Effector memory CD4-positive, alpha-beta T cell (primary cell): Measurements from ENCODE around the gene LYZL4.

Experiments
- DNase-seq, 3 donors: peaks; one replicate each; pipeline ENCODE4 v3.0.0-alpha.2; 2020
- H3K27ac ChIP-seq: 2 replicates; pipeline ENCODE4 v1.7.0; 2013; ENCODE audit warnings: mild to moderate bottlenecking, low read length, moderate library complexity; ENCODE audit not compliant: insufficient read depth, poor library complexity, severe bottlenecking
- H3K27me3 ChIP-seq: replicated peaks from 2 replicates; pipeline ENCODE4 v1.7.0; 2013; ENCODE audit warnings: mild to moderate bottlenecking, low read length; ENCODE audit not compliant: insufficient read depth, control insufficient read depth, poor library complexity, severe bottlenecking
- H3K36me3 ChIP-seq: 2 replicates; pipeline ENCODE4 v1.7.0; 2013; ENCODE audit warnings: mild to moderate bottlenecking, low read length, moderate library complexity; ENCODE audit not compliant: control insufficient read depth, insufficient read depth
- H3K4me1 ChIP-seq: 2 replicates; pipeline ENCODE4 v1.7.0; 2013; ENCODE audit warnings: low read length, mild to moderate bottlenecking; ENCODE audit not compliant: control insufficient read depth, insufficient read depth, poor library complexity, severe bottlenecking
- H3K4me3 ChIP-seq: 2 replicates; pipeline ENCODE4 v1.7.0; 2013; ENCODE audit warnings: low read length, low read depth, mild to moderate bottlenecking; ENCODE audit not compliant: insufficient read depth, poor library complexity, severe bottlenecking
- H3K9me3 ChIP-seq: 2 replicates; pipeline ENCODE4 v1.7.0; 2013; ENCODE audit warnings: mild to moderate bottlenecking, low read length, moderate library complexity; ENCODE audit not compliant: control insufficient read depth

LYZL4 gene

DNA sequence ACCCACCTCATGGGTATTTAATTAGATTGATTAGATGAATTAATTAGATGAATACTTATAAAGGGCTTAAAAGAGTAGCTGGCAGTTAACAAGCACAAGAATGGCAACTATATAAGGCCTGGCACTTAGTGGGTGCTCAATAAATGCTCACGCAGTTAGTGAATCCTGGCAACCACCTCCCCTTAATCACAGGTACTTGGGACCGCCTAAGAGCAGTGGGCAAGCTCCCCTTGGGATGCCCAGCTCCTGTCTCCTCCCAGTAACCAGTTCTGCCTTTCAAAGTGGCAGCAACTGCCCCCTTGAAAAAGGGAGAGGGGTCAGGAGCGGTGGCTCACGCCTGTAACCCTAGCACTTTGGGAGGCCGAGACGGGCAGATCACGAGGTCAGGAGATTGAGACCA, 4.6 kb downstream of the LYZL4 start:
- Histone ChIP-seq H3K9me3 (no peaks in the 10 kb centered on the region), H3K36me3 (no peaks in the 10 kb centered on the region), H3K4me1 (no peaks in the 10 kb centered on the region), H3K27ac (no peak overlapping the region), H3K4me3 (no peak overlapping the region), H3K27me3 (peaks cover 4% of the 10 kb centered on the region)
- no peak for DNase-seq

DNA sequence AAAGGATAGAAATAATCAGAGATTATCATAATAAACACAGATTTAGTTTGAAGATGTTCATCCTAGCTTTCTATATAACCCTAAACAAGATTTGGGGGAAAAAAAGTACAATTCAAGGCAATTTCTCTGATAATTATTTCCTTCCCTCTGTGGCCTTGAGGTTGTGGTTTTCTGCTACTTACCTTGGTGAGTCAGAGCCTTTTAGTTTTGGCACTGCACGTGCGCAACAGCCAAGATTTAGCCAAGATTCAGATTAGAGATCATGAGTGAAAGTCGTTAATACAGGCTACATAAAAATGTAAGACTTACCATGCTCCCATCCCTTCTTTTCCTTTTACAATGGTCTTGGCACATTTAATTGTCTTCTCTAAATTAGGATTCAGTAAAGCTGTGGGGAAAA, 6.7 kb downstream of the LYZL4 start:
- Histone ChIP-seq H3K27ac (no peak overlapping the region), H3K36me3 (no peaks in the 10 kb centered on the region), H3K9me3 (no peaks in the 10 kb centered on the region), H3K4me3 (no peak overlapping the region), H3K27me3 (no peaks in the 10 kb centered on the region), H3K4me1 (no peaks in the 10 kb centered on the region)
- DNase-seq, result no peak

DNA sequence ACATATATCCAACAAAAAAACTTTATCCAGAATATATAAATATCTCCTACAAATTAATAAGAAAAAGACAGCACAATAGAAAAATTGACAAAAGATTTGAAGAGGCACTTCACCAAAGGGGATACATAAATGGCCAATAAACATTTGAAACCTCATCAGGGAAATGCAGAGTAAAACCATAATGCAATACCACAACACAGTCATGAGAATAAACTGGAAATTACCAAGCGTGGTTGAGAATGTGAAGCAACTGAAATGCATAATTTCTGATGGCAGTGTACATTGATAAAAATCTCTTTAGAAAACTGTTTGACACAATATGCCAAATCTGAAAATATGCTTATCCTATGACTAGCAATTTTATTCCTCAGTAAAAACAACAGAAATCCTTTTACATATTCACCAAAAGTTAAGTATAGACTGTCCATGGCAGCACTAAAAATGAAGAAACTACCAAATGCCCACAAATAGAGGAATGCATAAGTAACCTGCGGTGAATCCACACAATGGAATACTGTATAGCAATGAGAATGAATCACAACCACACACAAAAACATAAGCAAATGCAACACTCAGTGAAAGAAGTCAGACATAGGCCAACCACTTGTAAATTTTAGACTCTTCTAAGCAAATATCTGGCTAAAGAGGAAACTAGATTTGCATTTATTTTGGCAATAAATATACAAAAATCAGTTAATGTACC, 7.9 kb downstream of the LYZL4 start:
- Histone ChIP-seq H3K4me1 (no peaks in the 10 kb centered on the region), H3K27me3 (no peaks in the 10 kb centered on the region), H3K36me3 (no peaks in the 10 kb centered on the region), H3K27ac (no peak overlapping the region), H3K9me3 (no peaks in the 10 kb centered on the region), H3K4me3 (no peak overlapping the region)
- DNase-seq, result no peak

DNA sequence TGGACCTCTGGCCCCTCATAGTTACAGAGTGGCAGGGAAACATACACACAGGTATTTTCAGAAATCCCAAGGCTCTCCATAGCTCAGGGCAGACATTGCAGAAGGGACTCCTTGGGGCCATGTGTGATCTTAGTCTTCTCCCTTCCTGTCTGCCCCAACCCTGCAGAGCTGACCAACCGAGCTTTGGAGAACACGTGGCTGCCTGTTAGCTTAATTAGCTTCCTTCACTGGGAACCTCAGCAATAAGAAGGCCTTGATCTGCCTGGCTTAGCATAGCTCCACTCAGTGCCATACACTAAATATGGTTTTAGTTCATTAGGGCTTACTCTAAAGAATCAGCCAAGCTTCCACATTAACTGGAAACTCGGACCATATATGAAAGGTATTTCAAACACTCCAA, 12.3 kb downstream of the LYZL4 start:
- no peak overlapping the region for H3K4me3 ChIP-seq
- DNase-seq, result no peak
- no peak overlapping the region for H3K27ac ChIP-seq
- no peaks in the 10 kb centered on the region for H3K9me3 ChIP-seq
- no peaks in the 10 kb centered on the region for H3K27me3 ChIP-seq
- H3K4me1 ChIP-seq, result no peaks in the 10 kb centered on the region
- H3K36me3 ChIP-seq, result no peaks in the 10 kb centered on the region

DNA sequence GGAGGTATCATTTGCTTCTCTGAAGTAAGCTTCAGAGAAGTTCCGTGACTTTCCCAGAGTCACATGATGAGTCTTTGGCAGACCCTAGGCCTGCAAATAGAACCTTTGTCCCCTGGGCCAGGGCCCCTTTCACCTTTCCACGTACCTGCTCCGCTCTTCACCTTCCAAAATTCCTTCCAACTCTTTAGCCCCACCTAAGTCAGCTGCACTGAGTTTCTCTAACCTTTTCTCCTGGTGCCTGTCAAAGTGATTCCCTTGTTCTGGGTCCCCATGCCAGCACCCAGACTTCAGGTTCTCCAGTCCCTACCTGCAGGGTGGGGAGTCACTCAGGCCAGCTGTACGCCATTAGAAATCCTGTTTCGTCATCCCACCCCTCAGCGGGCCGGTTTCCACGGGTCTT, 12.8 kb downstream of the LYZL4 start:
- Histone ChIP-seq H3K36me3 (no peaks in the 10 kb centered on the region), H3K27ac (no peak overlapping the region), H3K4me3 (no peak overlapping the region), H3K4me1 (no peaks in the 10 kb centered on the region), H3K9me3 (no peaks in the 10 kb centered on the region), H3K27me3 (no peaks in the 10 kb centered on the region)
- DNase-seq, result no peak

DNA sequence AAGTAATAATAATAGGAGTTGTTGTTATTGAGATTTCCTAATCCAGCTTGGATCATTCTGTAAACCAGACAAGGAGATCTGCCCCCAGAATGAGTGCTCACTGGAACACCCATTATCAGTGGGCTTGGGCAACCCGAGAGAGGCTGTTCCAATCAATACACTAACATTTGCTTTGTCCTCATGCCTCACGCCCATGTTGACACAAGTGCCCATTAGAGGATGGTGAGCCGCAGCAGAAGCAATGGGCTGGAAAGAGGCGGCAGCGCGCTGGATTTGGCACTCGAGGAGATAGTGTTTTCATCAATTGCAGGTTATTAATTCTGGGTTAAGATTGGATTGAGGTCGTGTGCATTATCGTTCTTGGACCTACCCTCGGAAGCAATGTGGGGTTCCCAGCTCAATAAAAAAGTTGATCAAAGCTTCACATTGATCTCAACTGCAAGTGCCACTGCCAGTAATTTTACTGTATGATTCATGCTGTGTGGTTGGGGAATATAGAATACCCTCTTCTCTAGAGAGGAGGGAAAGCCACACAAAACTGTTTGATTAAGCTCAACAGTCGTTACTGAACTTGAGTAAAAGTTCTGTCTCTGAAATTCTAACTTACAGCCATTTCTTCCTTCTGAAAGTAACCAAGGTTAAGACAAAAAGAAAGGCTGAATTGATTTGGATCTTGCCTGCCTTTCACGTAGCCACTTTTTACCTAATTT, 15.7 kb downstream of the LYZL4 start:
- no peaks in the 10 kb centered on the region for H3K27me3 ChIP-seq
- H3K4me1 ChIP-seq, result no peaks in the 10 kb centered on the region
- H3K36me3 ChIP-seq, result no peaks in the 10 kb centered on the region
- H3K27ac ChIP-seq, result no peak overlapping the region
- H3K9me3 ChIP-seq, result no peaks in the 10 kb centered on the region
- H3K4me3 ChIP-seq, result no peak overlapping the region
- no peak for DNase-seq

DNA sequence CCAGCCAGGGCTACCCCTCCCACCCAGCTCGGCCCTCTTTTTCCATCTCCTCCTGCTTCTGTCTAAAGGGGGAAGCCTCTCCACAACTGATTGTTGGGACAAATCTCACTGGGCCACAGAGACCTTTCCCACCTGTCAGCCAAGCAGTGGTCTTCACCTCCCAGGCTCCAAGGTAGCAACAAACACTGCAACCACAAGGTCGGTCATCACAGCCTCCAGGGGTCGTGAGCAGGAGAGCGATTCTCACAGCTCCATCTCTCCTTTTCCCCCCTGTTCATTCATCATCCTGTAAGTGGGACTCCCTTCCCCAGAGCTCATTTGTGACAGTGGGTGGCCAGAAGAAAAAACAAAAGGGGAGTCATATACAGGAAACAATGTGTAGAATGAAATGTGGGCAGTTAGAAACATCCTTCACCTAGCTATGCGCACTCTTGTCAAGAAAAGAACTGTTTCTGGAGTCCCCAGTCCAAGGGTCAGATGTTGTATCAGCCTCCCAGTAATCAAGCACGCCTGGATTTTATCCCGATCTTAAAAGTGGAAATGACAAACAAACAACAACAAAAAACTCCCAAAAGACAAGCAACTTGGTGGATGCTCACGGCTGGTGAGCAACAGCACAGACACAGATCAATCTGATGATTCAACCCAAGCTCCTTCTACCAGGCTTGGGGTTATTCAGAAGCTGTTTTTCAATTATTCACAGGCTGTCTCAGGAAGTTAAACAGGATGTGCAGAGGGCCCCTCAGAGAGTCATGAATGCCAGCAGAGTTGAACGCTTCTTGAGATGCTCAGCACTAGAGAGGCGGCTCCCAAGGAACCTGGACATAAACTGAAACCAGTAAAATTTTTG, 22.4 kb downstream of the LYZL4 start:
- Histone ChIP-seq H3K27me3 (no peaks in the 10 kb centered on the region), H3K27ac (no peak overlapping the region), H3K36me3 (no peaks in the 10 kb centered on the region), H3K4me3 (no peak overlapping the region), H3K9me3 (no peaks in the 10 kb centered on the region), H3K4me1 (peaks cover 4% of the 10 kb centered on the region)
- DNase-seq, result no peak

DNA sequence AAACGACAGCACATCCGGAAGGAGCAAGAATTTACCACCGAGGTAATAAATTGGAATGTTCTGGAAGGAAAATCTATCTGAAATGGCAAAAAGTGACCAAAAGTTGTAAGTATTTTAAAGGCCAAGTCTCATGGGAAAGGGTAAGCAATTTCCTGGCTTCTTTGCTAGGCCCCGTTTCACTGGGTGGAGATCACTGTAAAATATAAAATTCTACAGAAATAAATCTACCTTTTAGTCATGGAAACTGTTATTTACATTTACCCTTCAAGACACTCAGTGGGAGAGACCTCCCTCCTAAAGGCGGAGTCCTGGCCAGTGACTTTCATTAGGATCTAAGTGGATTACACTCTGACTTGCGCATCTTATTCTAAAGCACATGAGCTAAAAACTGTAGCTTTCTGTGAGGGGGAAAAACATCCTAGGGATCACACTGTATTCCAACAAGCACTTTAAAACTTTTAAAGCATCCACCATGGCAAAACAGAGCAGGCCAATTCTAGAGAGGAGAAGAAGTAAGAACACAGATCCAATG, 28.8 kb downstream of the LYZL4 start:
- H3K4me1 ChIP-seq, result no peaks in the 10 kb centered on the region
- H3K27ac ChIP-seq, result no peak overlapping the region
- H3K4me3 ChIP-seq, result no peak overlapping the region
- H3K27me3 ChIP-seq, result no peaks in the 10 kb centered on the region
- no peaks in the 10 kb centered on the region for H3K9me3 ChIP-seq
- no peak for DNase-seq
- no peaks in the 10 kb centered on the region for H3K36me3 ChIP-seq

DNA sequence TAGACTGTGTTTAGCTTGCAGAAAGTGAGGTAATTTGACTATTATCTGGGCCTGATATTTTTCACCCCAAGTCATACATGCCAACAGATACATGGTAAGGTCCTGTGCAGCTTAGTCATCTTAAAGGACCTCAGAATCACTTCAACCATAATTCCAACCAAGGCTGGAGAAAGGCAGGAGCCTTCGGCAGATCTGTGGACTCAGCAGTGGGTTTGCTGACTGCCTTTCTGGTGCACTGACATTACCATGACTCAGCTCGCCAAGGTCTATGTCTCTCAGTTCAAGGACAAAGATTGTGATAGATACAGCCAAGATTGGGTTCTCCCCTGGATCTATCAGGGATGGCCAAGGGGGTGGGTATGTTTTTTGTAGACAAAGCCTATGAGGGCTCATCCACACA, 32.7 kb downstream of the LYZL4 start:
- H3K36me3 ChIP-seq, result no peaks in the 10 kb centered on the region
- DNase-seq, result no peak
- H3K27ac ChIP-seq, result no peak overlapping the region
- H3K9me3 ChIP-seq, result no peaks in the 10 kb centered on the region
- no peaks in the 10 kb centered on the region for H3K4me1 ChIP-seq
- no peaks in the 10 kb centered on the region for H3K27me3 ChIP-seq
- no peak overlapping the region for H3K4me3 ChIP-seq
